ENCODE measurements around the gene ERC1.

The ERC1 gene

DNA sequence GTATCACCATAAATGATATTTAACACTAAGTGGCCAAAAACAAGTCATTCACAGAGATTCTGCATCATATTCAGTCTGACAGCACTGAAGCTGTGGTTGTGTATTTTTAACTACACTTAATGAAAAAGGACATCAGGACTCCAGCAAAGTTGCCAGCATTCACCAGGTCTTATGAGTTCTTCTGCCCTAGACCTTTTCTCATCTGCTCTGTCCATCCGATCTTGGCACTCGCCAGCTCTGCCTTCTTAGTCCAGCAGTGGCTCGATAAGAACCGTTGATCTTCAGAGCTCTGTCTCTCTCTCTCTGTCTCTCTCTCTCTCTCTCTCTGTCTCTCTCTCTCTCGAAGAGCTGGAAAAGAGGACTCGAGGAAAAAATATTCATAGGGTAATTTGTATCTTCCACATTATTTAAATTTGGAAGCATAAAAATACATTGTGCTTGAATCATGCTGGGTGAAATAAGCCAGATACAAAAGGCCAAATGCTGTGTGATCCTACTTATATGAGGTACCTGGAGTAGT, 371.2 kb downstream of the ERC1 start:
- DNase-seq = no peak

DNA sequence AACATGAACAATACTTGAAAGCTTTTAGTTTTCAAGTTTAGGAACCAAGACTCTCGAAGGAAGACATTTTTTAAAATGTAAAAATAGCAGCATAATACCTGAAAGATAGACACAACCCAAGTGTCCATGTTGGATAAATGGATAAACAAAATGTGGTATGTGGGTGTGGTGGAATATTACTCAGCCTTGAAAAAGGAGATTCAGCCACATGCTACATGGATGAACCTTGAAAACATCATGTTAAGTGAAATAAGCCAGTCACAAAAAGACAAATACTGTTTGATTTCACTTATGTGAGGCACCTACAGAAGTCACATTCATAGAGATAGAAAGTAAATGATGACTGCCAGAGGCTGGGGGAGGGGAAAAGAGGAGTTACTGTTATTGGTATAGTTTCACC, 374.7 kb downstream of the ERC1 start:
- DNase-seq = no peak

DNA sequence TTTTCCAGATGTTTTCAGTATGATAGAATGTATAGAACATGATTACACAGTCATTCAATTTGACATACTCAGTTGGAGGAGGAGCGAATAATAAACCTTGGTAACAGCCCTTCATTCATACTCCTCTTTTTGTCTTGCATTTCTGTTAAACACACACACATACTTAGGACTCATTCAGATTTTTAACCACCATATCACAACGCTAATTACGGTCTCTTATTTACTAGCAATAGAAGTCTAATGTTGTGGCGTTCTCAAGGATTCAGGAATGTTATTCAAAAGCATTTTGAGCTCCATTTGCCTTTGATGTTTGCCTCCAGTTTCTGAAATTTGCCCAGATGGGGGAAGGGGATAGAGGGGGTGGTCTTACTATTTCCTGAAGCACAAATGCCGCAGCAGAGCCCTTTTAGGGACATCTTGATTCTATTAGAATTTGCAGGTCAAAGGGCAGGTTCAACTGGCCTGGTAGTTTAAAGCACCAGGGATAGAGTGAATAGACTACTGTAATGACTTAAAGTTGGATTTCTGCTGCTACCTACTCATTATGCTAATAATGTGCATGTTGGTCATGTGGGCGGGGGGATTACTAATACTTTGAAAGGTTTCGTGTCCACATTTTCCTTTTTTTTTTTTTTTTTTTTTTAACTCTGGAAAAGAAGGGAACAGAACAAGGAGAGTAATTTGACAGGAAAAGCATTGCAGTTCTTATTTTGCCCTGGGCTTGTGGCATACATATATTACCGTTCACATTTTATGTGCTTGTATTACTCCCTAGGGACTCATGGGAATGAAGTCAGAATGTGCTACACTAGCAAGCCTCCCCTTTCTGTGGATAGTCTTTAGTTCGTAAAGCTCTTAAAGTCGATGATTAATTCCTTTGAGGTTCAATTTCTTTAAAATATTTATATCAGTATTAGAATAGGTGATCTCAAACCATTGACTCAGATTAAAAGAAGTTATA, 376.6 kb downstream of the ERC1 start:
- peak in 1 of 2 donors; percentile 5 for DNase-seq

- DNase-seq = no peak
Observed at GRCh38 chr12:1369460-1369859, 378.4 kb downstream of the ERC1 start.

DNA sequence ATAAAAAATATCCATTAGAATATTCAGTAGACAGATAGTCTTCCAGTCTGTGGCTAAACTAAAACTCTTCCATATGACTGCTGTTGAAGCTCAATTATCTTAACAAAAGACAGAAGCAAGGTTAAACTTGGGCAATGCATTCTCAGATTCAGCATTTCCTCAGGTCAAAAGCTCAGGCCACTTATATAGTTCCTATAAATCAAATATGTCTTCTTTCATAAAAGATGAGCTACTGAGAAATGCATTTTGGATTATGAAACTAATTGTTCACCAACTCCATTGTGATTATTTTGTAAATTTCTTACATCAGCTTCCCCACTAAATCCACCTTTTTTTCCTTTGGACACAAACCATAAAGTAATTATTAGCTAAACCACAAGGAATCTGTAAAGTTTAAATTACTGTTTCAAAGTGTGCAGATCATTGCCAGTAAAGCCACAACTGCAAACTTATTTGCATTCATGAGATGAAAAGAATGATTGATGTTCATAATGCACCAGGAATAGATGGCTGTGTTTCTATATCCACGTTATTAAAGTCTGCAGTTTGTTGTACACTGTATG, 379.0 kb downstream of the ERC1 start:
- no peak for DNase-seq

- DNase-seq = no peak
Observed at GRCh38 chr12:1373901-1374735, 383.1 kb downstream of the ERC1 start.

DNA sequence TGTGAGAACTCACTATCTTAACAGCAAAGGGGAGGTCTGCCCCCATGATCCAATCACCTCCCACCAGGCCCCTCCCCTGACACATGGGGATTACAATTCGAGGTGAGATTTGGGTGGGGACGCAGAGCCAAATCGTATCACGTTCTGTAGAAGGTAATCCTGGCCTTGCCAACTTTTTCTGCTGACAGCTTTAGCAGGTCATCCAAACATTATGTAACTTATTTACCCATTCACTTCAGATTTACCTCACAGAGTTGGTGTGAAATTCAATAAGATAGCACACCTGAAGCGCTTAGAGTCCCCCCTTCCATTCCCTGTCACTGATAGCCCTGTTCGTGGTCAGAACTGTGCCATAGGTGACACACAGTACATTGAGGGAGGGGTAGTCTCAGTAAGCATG, 384.3 kb downstream of the ERC1 start:
- no peak for DNase-seq

GRCh38 chr12:1377117-1377516, 386.1 kb downstream of the ERC1 start:
- no peak for DNase-seq

DNA sequence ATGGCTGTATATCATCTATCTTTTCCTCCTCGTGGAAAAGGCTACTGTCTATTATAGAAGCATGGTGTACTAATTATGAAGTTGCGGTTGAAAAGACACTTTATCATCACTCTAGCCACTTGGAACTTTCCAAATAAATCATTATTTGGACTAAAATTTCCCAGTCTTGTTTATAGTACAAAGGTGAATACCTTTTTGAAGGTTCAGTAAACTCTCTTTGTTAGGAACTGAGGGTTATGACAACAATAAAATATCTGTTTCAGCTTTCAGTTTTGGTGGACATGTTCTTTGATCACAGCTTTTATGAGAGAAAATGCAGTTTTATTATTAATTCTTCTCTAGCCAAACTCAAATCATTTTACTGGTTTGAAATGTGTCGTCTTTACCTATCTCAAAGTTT, 386.7 kb downstream of the ERC1 start:
- no peak for DNase-seq

DNA sequence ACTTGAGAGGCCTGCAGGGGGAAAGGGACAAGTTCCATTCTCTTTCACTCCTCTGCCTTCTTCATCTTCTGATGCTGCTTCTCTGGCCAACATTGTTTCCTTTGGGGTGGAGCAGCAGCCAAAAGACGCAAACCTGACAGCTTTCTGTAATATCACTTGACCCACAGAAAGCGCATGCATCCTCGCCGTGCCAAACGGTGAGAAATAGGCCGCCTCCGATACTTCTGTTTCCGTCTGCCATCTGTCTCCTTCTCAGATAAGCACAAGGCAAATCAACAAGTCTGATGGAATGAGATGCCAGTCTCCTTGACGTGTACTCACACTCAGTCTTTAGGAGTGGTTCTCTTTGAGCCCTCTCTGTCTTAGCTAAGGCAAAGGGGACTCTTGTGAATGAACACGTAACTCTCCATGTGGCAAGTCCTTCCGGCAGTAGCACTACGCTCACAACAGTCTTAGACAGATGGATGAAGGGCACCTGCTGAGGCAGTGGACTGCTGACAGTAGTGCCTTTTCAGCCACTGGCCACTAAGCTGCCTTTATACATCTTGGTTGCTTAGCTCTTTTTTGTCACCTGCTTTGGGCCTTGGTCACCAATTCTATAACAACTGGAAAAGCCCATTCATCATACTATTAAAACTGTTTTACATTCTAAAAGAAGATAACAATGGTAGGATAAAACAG, 389.3 kb downstream of the ERC1 start:
- DNase-seq = no peak

- DNase-seq = no peak
Observed at GRCh38 chr12:1382151-1382550, 391.1 kb downstream of the ERC1 start.

DNA sequence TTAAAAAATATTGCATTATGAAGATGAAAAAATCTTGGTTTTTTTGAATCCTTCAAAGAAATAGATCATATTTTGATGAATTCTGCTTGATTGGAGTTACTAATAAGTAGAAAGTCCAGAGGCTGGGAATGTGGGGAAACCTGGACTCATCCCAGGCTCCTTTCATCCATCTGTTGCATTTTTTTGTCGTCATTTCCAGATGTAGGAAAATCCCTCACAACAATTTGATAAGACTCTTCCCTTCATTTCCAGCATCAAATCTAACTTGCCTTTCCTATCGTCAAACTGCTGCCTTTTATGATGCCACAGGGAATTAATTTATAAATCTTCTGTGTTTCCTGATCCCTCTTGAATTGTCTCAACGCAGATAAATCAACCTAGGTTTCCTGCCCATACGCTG, 391.8 kb downstream of the ERC1 start:
- DNase-seq = no peak

DNA sequence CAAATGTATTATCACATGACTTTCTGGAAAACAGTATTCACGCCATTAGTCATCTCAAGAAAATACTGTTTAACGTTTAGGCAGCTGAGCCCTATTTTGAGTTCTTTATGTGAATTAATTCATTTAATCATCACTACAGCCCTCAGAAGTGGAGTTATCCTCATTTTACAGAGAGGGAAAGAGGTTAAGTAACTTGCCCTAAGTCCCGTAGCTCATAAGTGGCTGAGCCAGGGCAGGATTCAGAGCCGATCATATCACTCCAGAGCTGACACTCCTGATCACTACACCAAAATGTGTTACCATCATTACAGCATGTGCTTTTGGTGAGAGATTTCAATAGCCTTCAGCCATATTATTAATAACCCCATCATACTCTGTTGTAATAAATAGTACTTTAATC, 392.7 kb downstream of the ERC1 start:
- no peak for DNase-seq

DNA sequence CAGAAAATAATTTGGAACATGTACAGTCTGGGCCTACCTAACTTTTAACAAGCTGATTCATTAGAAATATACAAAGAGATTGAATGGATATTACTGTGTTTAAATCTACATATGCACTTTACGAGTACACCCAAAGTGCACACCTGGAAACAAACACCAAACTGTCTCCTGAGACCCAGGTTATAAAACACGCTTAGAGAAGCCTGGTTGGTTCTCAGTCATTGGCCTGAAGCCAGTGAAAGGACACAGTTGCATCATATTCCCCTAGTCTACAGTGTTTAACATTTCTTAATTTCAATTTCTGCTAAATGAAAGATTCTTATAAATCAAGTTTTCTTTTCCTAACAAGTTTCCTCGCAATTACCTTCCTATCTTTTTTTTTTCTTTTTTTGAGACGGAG, 393.9 kb downstream of the ERC1 start:
- DNase-seq = no peak

GRCh38 chr12:1391722-1392121, 400.7 kb downstream of the ERC1 start:
- DNase-seq = no peak

DNA sequence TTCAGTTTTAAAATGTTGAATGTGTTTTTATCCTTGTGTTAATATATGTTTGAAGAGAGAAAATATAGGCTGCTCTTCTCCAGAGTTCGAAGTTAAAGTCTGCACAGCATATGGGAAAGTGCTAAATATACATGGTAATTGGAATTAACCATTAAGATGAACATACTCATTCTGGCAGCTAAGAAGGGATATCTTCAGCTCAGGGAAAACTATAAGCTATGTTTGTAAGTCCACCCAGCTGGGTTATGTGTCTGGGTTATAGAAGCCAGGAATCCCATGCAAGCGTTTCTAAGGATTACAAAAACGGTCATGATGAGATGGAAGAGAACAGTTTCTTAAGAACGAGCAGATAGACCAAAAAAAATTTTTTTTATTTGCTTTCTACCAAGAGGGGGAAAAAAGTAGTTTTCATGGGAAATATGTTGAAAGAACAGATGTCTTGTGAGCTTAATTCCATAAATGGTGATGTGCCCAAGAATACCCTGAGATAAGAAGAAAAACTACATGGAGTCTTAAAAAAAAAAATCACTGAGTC, 404.5 kb downstream of the ERC1 start:
- no peak for DNase-seq

DNA sequence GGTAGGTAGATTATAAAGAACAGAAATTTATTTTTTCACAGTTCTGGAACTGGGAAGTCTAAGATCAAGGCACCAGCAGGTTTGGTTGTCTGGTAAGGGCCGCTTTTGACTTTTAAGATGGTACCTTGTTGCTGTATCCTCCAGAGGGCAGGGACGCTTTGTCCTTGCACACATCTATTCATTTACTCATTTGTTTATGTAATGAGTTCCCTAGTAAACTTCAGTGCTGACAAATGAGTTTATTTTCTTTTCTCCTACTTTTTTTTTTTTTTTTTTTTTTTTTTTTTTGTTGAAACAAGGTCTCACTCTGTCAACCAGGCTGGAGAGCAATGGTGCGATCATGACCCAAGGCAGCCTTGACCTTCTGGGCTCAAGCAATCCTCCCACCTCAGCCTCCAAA, 407.6 kb downstream of the ERC1 start:
- DNase-seq = no peak

- DNase-seq = peak in 1 of 2 donors; percentile 41
Observed at GRCh38 chr12:1401891-1402290, 410.9 kb downstream of the ERC1 start.

GRCh38 chr12:1403417-1403816, 412.4 kb downstream of the ERC1 start:
- no peak for DNase-seq

DNA sequence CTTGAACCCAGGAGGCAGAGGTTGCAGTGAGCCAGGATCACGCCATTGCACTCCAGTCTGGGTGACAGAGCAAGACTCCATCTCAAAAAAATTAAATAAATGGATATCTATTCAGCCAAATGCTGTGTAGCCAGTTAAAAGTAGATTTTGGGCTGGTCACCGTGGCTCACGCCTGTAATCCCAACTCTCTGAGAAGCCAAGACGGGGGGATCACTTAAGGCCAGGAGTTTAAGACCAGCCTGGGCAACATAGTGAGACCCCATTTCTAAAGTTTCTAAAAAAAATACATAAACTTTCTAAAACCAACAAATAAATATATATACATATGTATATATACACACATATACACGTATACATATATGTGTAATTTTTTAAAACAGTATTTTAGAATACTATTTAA, 414.6 kb downstream of the ERC1 start:
- no peak for DNase-seq

DNA sequence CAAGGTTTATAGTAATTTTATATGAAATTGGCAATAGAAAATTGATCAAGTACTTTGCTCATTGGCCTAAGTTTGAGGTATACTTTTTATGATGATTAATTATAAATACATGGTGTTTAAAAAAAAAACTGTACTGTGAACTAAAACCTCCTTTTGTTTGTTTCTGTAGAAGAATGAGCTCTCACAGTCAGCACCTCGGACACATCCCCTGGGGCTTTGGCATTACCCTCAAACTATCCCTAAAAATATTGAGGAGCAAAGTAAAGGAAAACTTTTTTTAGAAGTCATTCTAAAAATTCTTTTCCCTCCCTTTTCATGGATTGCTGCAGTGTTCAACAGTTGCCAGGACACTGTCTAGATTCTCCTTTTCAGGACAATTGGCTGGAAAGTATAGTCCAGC, 419.8 kb downstream of the ERC1 start:
- DNase-seq = no peak

DNA sequence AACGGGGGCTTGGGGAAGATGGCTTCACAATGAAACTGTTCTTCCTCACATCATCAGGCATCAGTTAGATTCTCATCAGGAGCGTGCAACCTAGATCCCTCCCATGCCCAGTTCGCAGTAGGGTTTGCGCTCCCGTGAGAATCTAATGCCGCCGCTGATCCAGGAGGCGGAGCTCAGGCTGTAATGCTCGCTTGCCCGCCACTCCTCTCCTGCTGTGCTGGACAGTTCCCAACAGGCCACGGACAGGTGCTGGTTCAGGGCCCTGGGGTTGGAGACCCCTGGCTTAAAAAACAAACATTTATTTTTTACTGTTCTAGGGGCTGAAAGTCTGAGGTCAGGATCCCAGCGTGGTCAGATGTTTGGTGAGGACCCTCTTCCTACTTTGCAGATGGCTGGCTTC, 422.9 kb downstream of the ERC1 start:
- no peak for DNase-seq

Measured in inflammatory macrophage (primary cell).